ENCODE data around the gene PWP2.
"Not testable (repeated sequence)": the region's sequence is repeated elsewhere in the genome, so short reads cannot be mapped to it uniquely, and the experiment has no call there.

Gene PWP2

DNA sequence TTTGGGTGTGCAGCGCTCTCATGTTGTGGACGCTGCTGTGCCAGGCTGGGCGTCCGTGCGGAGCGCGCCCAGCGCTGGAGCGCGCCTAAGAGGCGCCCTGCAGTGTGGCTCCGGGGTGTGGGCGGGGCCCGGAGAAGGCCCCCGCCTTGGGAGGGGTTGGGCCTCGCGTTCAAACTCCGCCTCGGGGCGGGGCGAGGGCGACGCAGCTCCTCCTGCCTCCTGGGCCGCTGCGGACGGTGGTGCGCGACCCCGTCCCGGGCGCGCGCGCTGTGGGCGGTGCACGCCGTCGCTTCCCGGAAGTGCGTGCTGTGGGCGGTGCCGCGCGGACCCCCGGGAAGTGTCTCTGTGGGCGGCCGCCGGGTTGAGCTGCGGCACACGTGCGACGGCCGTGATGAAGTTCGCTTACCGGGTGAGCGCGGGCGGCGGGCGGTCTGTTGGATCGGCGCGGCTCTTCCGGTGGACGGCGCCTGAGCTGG is at the start of gene PWP2:
Gene PWP2, plus strand, starts transcription at position 374 of the 476 bp plus-strand sequence. Its CDS starts 18 bp downstream, at position 392.
- DNase-seq (ENCODE audit: low spot score); in situ Hi-C loops (cut with MboI; ENCODE audit: low sequenced_read_pairs, unreplicated experiment): not testable (repeated sequence)

GRCh38 chr21:44057960-44058651 is 49.1 kb upstream of the PWP2 start:
- TF ChIP-seq, protein P1, sequence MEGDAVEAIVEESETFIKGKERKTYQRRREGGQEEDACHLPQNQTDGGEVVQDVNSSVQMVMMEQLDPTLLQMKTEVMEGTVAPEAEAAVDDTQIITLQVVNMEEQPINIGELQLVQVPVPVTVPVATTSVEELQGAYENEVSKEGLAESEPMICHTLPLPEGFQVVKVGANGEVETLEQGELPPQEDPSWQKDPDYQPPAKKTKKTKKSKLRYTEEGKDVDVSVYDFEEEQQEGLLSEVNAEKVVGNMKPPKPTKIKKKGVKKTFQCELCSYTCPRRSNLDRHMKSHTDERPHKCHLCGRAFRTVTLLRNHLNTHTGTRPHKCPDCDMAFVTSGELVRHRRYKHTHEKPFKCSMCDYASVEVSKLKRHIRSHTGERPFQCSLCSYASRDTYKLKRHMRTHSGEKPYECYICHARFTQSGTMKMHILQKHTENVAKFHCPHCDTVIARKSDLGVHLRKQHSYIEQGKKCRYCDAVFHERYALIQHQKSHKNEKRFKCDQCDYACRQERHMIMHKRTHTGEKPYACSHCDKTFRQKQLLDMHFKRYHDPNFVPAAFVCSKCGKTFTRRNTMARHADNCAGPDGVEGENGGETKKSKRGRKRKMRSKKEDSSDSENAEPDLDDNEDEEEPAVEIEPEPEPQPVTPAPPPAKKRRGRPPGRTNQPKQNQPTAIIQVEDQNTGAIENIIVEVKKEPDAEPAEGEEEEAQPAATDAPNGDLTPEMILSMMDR (IDR thresholded peaks at IDR 0.05; ENCODE audit: borderline replicate concordance, control extremely low read depth, extremely low read depth, insufficient read depth, missing control alignments), result no peak
- DNase-seq (ENCODE audit: low spot score), result no peak
- in situ Hi-C loops (cut with MboI; ENCODE audit: low sequenced_read_pairs, unreplicated experiment), result no loop called here

- TF ChIP-seq, protein P1 (IDR thresholded peaks at IDR 0.05; ENCODE audit: borderline replicate concordance, control extremely low read depth, extremely low read depth, insufficient read depth, missing control alignments), result no peak
- in situ Hi-C loops (cut with MboI; ENCODE audit: low sequenced_read_pairs, unreplicated experiment), result no loop called here
- DNase-seq (ENCODE audit: low spot score), result no peak
Measured at GRCh38 chr21:44058652-44058964, 48.6 kb upstream of the PWP2 start.

DNA sequence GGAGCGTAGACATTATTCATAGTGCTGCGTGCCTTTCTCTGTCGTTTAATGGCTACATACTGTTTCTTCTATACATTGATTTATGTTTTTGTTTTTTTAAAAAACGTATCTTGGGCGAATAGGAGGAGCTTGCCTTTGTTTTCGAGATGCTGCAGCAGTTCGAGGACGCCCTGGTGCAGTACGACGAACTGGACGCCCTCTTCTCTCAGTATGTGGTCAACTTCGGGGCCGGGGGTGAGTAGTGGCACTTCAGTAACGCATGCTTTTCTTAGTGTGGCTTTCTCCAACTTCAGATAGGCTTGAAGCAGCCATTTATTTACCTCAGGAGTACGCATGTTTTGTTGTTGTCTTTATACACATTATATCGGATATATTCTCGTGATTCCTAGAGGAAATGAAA is 48.2 kb upstream of the PWP2 start:
- in situ Hi-C loops (cut with MboI; ENCODE audit: low sequenced_read_pairs, unreplicated experiment), result no loop called here
- DNase-seq (ENCODE audit: low spot score), result no peak
- TF ChIP-seq, protein P1 (IDR thresholded peaks at IDR 0.05; ENCODE audit: borderline replicate concordance, control extremely low read depth, extremely low read depth, insufficient read depth, missing control alignments), result no peak

- no peak for DNase-seq (ENCODE audit: low spot score)
- in situ Hi-C loops (cut with MboI; ENCODE audit: low sequenced_read_pairs, unreplicated experiment), result no loop called here
- TF ChIP-seq, protein P1 (IDR thresholded peaks at IDR 0.05; ENCODE audit: borderline replicate concordance, control extremely low read depth, extremely low read depth, insufficient read depth, missing control alignments), result no peak
Measured at GRCh38 chr21:44059710-44060109, 47.5 kb upstream of the PWP2 start.

GRCh38 chr21:44062380-44062779 is 44.8 kb upstream of the PWP2 start:
- DNase-seq (ENCODE audit: low spot score), result no peak
- TF ChIP-seq, protein P1 (IDR thresholded peaks at IDR 0.05; ENCODE audit: borderline replicate concordance, control extremely low read depth, extremely low read depth, insufficient read depth, missing control alignments), result no peak

GRCh38 chr21:44063151-44063912 is 43.9 kb upstream of the PWP2 start:
- TF ChIP-seq, protein P1 (IDR thresholded peaks at IDR 0.05; ENCODE audit: borderline replicate concordance, control extremely low read depth, extremely low read depth, insufficient read depth, missing control alignments), result no peak
- in situ Hi-C loops (cut with MboI; ENCODE audit: low sequenced_read_pairs, unreplicated experiment), result no loop called here
- no peak for DNase-seq (ENCODE audit: low spot score)

More at GRCh38 chr21:44062380-44062779, 44.8 kb upstream of the PWP2 start:
- in situ Hi-C loops (cut with MboI; ENCODE audit: low sequenced_read_pairs, unreplicated experiment), result no loop called here
